ENCODE results near the gene SAMD11. TPM values are rescaled to one million over a fixed set of nuclear protein-coding genes. Genes with fewer than 3 reads are reported as not detected.
A peak's percentile ranks its signal among the peaks of the same experiment; 100 is the strongest.
"Not testable (repeated sequence)": the region's sequence is repeated elsewhere in the genome, so short reads cannot be mapped to it uniquely, and the experiment has no call there.

The SAMD11 gene
- 10.2 TPM for total RNA-seq
- long read RNA-seq, partial matches to known transcripts: 6 of 9 reads
- long read RNA-seq, other reads (novel, unspliced or antisense): 3 of 9 reads

- DNase-seq (ENCODE audit: low spot score): peak; percentile 84
- intact Hi-C loops (cut with DNase I): loop anchor here (2.0 kb wide), 1 partner anchor 17 kb away; no protein-coding TSS in a partner anchor
These were observed at the start of gene SAMD11 for GRCh38 chr1:923131-923990. TSS of gene SAMD11 (plus strand) at chr1:923923. CDS start at chr1:924432, 509 bp downstream.

GRCh38 chr1:876428-877208 lies 47.1 kb upstream of the SAMD11 start:
- DNase-seq (ENCODE audit: low spot score); intact Hi-C loops (cut with DNase I): not testable (repeated sequence)

- intact Hi-C loops (cut with DNase I); DNase-seq (ENCODE audit: low spot score): not testable (repeated sequence)
These were observed 46.3 kb upstream of the SAMD11 start for GRCh38 chr1:877209-877986.

GRCh38 chr1:880511-880910 lies 43.2 kb upstream of the SAMD11 start:
- DNase-seq (ENCODE audit: low spot score); intact Hi-C loops (cut with DNase I): not testable (repeated sequence)

GRCh38 chr1:880915-881314 lies 42.8 kb upstream of the SAMD11 start:
- DNase-seq (ENCODE audit: low spot score); intact Hi-C loops (cut with DNase I): not testable (repeated sequence)

- no peak for DNase-seq (ENCODE audit: low spot score)
- intact Hi-C loops (cut with DNase I): no loop called here
These were observed 37.4 kb upstream of the SAMD11 start for GRCh38 chr1:886311-886710.

GRCh38 chr1:886760-887159 lies 37.0 kb upstream of the SAMD11 start:
- intact Hi-C loops (cut with DNase I): no loop called here
- no peak for DNase-seq (ENCODE audit: low spot score)

GRCh38 chr1:888297-888696 lies 35.4 kb upstream of the SAMD11 start:
- intact Hi-C loops (cut with DNase I): no loop called here
- no peak for DNase-seq (ENCODE audit: low spot score)

GRCh38 chr1:889774-890173 lies 33.9 kb upstream of the SAMD11 start:
- DNase-seq (ENCODE audit: low spot score); intact Hi-C loops (cut with DNase I): not testable (repeated sequence)

- DNase-seq (ENCODE audit: low spot score); intact Hi-C loops (cut with DNase I): not testable (repeated sequence)
These were observed 33.5 kb upstream of the SAMD11 start for GRCh38 chr1:890234-890633.

- intact Hi-C loops (cut with DNase I): no loop called here
- no peak for DNase-seq (ENCODE audit: low spot score)
These were observed 33.1 kb upstream of the SAMD11 start for GRCh38 chr1:890661-891060.

GRCh38 chr1:897226-897625 lies 26.5 kb upstream of the SAMD11 start:
- intact Hi-C loops (cut with DNase I): no loop called here
- DNase-seq (ENCODE audit: low spot score): no peak

GRCh38 chr1:897951-898350 lies 25.8 kb upstream of the SAMD11 start:
- DNase-seq (ENCODE audit: low spot score); intact Hi-C loops (cut with DNase I): not testable (repeated sequence)

- no peak for DNase-seq (ENCODE audit: low spot score)
- intact Hi-C loops (cut with DNase I): no loop called here
These were observed 23.9 kb upstream of the SAMD11 start for GRCh38 chr1:899636-900317.

- intact Hi-C loops (cut with DNase I): no loop called here
- DNase-seq (ENCODE audit: low spot score): no peak
These were observed 22.4 kb upstream of the SAMD11 start for GRCh38 chr1:901108-901859.

- intact Hi-C loops (cut with DNase I): no loop called here
- DNase-seq (ENCODE audit: low spot score): no peak
These were observed 20.9 kb upstream of the SAMD11 start for GRCh38 chr1:902802-903201.

GRCh38 chr1:903305-903704 lies 20.4 kb upstream of the SAMD11 start:
- no peak for DNase-seq (ENCODE audit: low spot score)
- intact Hi-C loops (cut with DNase I): no loop called here

- intact Hi-C loops (cut with DNase I): loop anchor here (2.0 kb wide), 1 partner anchor 35 kb away; no protein-coding TSS in a partner anchor
- DNase-seq (ENCODE audit: low spot score): peak; percentile 60
These were observed 19.9 kb upstream of the SAMD11 start for GRCh38 chr1:903721-904271.
